Natural killer cell (primary cell): ENCODE data around the gene WLS. TPM values are rescaled to one million over a fixed set of nuclear protein-coding genes. Genes with fewer than 3 reads are reported as not detected.

ENCODE experiments used
- ATAC-seq, 3 donors: fragments of 150-1000 bp in 2 of 3; fragments of 200-7000 bp in 1 of 3; cut with Tn5 transposase; 1 replicate in 1 of 3; 2 replicates in 2 of 3; pipeline ENCODE4 v1.10.0; 2021; ENCODE audit warnings: mild to moderate bottlenecking in 2 of 3, moderate library complexity in 2 of 3
- DNase-seq, 2 donors: peaks; one replicate each; pipeline versions ENCODE4 v3.0.0 to v3.0.0-alpha.2; 2013 to 2021; ENCODE audit warnings: mixed read lengths in 1 of 2
- H3K27ac ChIP-seq: one replicate; pipeline ENCODE4 v1.5.1; 2013; ENCODE audit warnings: mild to moderate bottlenecking, low read length
- H3K27me3 ChIP-seq: one replicate; pipeline ENCODE4 v1.6.1; 2013; ENCODE audit warnings: low read length; ENCODE audit not compliant: control insufficient read depth, insufficient read depth
- H3K36me3 ChIP-seq: one replicate; pipeline ENCODE4 v1.6.1; 2013; ENCODE audit warnings: low read length; ENCODE audit not compliant: control insufficient read depth, insufficient read depth
- H3K4me1 ChIP-seq: one replicate; pipeline ENCODE4 v1.6.1; 2013; ENCODE audit warnings: low read length; ENCODE audit not compliant: control insufficient read depth, insufficient read depth
- H3K4me3 ChIP-seq: one replicate; pipeline ENCODE4 v1.5.1; 2013; ENCODE audit warnings: low read length
- H3K9me3 ChIP-seq: one replicate; pipeline ENCODE4 v1.6.1; 2013; ENCODE audit warnings: low read length; ENCODE audit not compliant: control insufficient read depth, insufficient read depth
- H3K27ac Mint-ChIP-seq, 2 donors: one replicate each; pipeline ENCODE4 v1.8.0; 2022; ENCODE audit warnings: mild to moderate bottlenecking in 2 of 2, mixed read lengths in 2 of 2, moderate library complexity in 1 of 2
- H3K27me3 Mint-ChIP-seq, 2 donors: one replicate each; pipeline ENCODE4 v1.8.0; 2022; ENCODE audit warnings: low read depth in 2 of 2, mixed read lengths in 2 of 2
- H3K36me3 Mint-ChIP-seq: one replicate; pipeline ENCODE4 v1.8.0; 2022; ENCODE audit warnings: mixed read lengths
- H3K4me1 Mint-ChIP-seq, 2 donors: one replicate each; pipeline ENCODE4 v1.8.0; 2022; ENCODE audit warnings: mixed read lengths in 2 of 2
- H3K4me3 Mint-ChIP-seq: one replicate; pipeline ENCODE4 v1.8.0; 2022; ENCODE audit warnings: mild to moderate bottlenecking, moderate library complexity, mixed read lengths
- H3K9me3 Mint-ChIP-seq, 2 donors: one replicate each; pipeline ENCODE4 v1.8.0; 2022; ENCODE audit warnings: mixed read lengths in 2 of 2
- WGBS: methylation state at CpG from one replicate; pipeline ENCODE4 v1.1.7; 2013; ENCODE audit warnings: missing lambda C conversion rate; ENCODE audit not compliant: insufficient coverage; 5-methylcytosine and 5-hydroxymethylcytosine counted together
- intact Hi-C: fragments of 100-400 bp; cut with micrococcal nuclease; formaldehyde crosslinking; loops from one replicate; pipeline ENCODE4 v1.14.2; 2022
- total RNA-seq, 4 donors: library from RNA; stranded (reverse); fragments of 120-200 nt in 1 of 4; gene quantifications; one replicate each; pipeline versions ENCODE4 v1.2.3 to v1.2.4, GENCODE V29; 2013 to 2022
- TF ChIP-seq, protein P1 (sequence below): fragments of 200-600 bp; IDR thresholded peaks from one replicate; pipeline ENCODE4 v1.8.0; 2022; ENCODE audit warnings: antibody characterized with exemption

WLS gene
- total RNA-seq, 3 donors from 2014 or later (not counting 1 experiment from before 2014, with no cell fraction given): 0.75 to 1.4 TPM; not detected in 1

DNA sequence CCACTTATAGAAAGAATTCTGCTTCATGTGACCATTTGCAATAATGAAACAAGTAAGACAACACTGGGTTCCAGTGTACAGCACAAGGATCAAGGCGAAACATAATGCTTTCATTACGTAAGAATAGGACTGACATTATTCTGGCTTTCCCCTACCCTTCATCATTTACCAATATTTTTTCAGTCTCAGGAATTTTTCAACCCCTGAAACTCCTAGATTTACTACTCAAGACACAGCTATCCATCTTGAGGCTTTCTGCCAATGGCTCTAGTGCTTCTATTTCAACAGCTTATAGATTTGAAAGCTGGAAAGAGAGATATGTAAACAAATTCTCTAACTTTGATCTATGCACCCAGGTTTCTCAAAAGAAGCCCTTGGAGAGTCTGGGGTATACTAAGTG lies 48.4 kb downstream of the WLS start:
- DNase-seq (no peak), ATAC-seq (no peak)
- Histone ChIP-seq H3K4me3 (no peak overlapping the region), H3K4me1 (no peaks in the 10 kb centered on the region), H3K27ac (no peak overlapping the region), H3K27me3 (no peaks in the 10 kb centered on the region), H3K9me3 (no peaks in the 10 kb centered on the region), H3K36me3 (no peaks in the 10 kb centered on the region)
- Mint-ChIP-seq H3K9me3 (no peaks in the 10 kb centered on the region), H3K4me3 (no peak overlapping the region), H3K27ac (no peak overlapping the region), H3K27me3 (peaks cover 0 to 3% of the 10 kb centered on the region in 2 donors), H3K4me1 (no peaks in the 10 kb centered on the region), H3K36me3 (no peaks in the 10 kb centered on the region)
- TF ChIP-seq, protein P1, sequence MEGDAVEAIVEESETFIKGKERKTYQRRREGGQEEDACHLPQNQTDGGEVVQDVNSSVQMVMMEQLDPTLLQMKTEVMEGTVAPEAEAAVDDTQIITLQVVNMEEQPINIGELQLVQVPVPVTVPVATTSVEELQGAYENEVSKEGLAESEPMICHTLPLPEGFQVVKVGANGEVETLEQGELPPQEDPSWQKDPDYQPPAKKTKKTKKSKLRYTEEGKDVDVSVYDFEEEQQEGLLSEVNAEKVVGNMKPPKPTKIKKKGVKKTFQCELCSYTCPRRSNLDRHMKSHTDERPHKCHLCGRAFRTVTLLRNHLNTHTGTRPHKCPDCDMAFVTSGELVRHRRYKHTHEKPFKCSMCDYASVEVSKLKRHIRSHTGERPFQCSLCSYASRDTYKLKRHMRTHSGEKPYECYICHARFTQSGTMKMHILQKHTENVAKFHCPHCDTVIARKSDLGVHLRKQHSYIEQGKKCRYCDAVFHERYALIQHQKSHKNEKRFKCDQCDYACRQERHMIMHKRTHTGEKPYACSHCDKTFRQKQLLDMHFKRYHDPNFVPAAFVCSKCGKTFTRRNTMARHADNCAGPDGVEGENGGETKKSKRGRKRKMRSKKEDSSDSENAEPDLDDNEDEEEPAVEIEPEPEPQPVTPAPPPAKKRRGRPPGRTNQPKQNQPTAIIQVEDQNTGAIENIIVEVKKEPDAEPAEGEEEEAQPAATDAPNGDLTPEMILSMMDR: no peak
- WGBS: 86% methylated on average over 2 of the region's 2 CpGs
- intact Hi-C loops: no loop called here

DNA sequence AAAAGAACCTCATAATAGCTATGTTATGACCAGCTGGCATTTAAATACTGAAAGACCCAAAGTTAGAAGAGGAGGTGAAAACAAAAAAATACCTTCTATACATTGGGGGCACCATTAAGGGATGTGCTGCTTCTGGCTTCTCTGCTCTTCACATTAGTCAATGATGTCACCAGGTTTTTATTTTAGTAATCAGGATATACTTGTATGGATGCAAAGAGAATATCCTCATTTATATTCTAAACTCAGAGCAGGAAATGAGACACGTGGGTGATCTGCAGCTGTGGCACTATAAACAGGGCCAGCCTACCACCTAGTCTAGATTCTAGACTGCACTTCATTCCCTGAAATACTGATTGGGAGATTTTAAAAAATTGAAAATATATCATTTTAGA lies 51.2 kb downstream of the WLS start:
- intact Hi-C loops: no loop called here
- no peaks in the 10 kb centered on the region for H3K4me1 Mint-ChIP-seq
- no peak overlapping the region for H3K27ac ChIP-seq
- H3K27me3 Mint-ChIP-seq: peaks cover 0 to 3% of the 10 kb centered on the region in 2 donors
- H3K9me3 ChIP-seq: no peaks in the 10 kb centered on the region
- no peak for ATAC-seq
- no peaks in the 10 kb centered on the region for H3K4me1 ChIP-seq
- no peaks in the 10 kb centered on the region for H3K36me3 ChIP-seq
- DNase-seq: no peak
- 17% methylated on average over 1 of the region's 1 CpG for WGBS
- H3K27me3 ChIP-seq: no peaks in the 10 kb centered on the region
- H3K9me3 Mint-ChIP-seq: peaks cover 0 to 4% of the 10 kb centered on the region in 2 donors
- H3K4me3 Mint-ChIP-seq: no peak overlapping the region
- no peaks in the 10 kb centered on the region for H3K36me3 Mint-ChIP-seq
- no peak overlapping the region for H3K4me3 ChIP-seq
- TF ChIP-seq, protein P1: no peak
- H3K27ac Mint-ChIP-seq: no peak overlapping the region

DNA sequence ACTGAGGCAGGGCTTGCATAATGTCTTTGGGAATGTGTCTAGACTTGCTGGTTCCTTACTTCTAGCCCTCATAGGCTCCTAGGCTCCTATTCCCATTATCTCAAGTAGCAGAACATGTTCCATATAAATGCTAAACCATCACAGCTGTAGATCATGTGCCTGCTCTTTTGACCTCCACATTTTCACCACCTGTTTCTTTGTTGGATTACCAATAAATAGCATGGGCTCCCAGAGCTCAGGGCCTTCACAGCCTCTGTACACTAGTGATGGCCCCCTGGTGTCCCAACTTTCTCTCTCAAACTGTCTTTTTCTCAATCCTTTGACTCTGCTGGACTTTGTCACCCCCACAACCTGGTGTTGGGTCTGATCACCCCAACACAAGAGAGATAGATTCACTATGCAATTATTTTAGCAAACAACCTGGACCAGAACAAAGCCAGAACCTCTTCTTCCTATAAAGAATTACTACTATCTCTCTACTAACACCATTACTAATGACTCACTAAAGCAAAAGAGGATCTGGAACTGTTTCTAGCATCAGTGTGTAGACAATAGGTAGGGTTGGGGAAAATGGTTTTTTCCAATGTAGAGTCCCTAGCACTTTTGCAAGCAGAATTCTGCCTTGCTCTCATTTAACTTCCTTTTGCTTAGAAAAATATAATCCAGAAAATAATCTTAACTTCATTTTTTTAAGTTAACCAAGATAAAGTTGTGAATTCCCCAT lies 51.7 kb downstream of the WLS start:
- no peak overlapping the region for H3K4me3 Mint-ChIP-seq
- Histone ChIP-seq H3K4me1 (no peaks in the 10 kb centered on the region), H3K4me3 (no peak overlapping the region), H3K36me3 (no peaks in the 10 kb centered on the region), H3K9me3 (no peaks in the 10 kb centered on the region), H3K27ac (no peak overlapping the region), H3K27me3 (no peaks in the 10 kb centered on the region)
- peaks cover 0 to 5% of the 10 kb centered on the region in 2 donors for H3K9me3 Mint-ChIP-seq
- TF ChIP-seq, protein P1: no peak
- H3K27me3 Mint-ChIP-seq: peaks cover 0 to 3% of the 10 kb centered on the region in 2 donors
- no peak for ATAC-seq
- H3K36me3 Mint-ChIP-seq: no peaks in the 10 kb centered on the region
- DNase-seq: no peak
- no peaks in the 10 kb centered on the region for H3K4me1 Mint-ChIP-seq
- H3K27ac Mint-ChIP-seq: no peak overlapping the region
- intact Hi-C loops: no loop called here
